Activated CD8-positive, alpha-beta T cell treated with anti-CD3 and anti-CD28 coated beads for 36 hours (primary cell): ENCODE data around the gene ZKSCAN2. TPM values are rescaled to one million over a fixed set of nuclear protein-coding genes. Genes with fewer than 3 reads are reported as not detected.

Source experiments
- ATAC-seq: fragments of 200-7000 bp; cut with Tn5 transposase; one replicate; pipeline ENCODE4 v1.10.0; 2021; ENCODE audit warnings: mild to moderate bottlenecking, moderate library complexity
- CTCF ChIA-PET: fragments of 350-600 bp; sonication (Branson Sonifier 250); formaldehyde crosslinking; loops from one replicate; lab custom pipeline; 2021; ENCODE audit warnings: antibody characterized with exemption; lab: Charles Lee
- POLR2A ChIA-PET: fragments of 350-600 bp; sonication (Branson Sonifier 250); formaldehyde crosslinking; loops from one replicate; lab custom pipeline; 2021; ENCODE audit warnings: antibody characterized with exemption; lab: Charles Lee
- DNase-seq: peaks from one replicate; pipeline ENCODE4 v3.0.0-alpha.2; 2020
- H3K27ac Mint-ChIP-seq: one replicate; pipeline ENCODE4 v1.8.0; 2021; ENCODE audit warnings: mild to moderate bottlenecking, mixed read lengths
- H3K27me3 Mint-ChIP-seq: one replicate; pipeline ENCODE4 v1.8.0; 2021; ENCODE audit warnings: mixed read lengths
- H3K36me3 Mint-ChIP-seq: one replicate; pipeline ENCODE4 v1.8.0; 2021; ENCODE audit warnings: low read depth, mixed read lengths
- H3K4me1 Mint-ChIP-seq: one replicate; pipeline ENCODE4 v1.8.0; 2021; ENCODE audit warnings: low read depth, mixed read lengths
- H3K4me3 Mint-ChIP-seq: one replicate; pipeline ENCODE4 v1.8.0; 2021; ENCODE audit warnings: mild to moderate bottlenecking, moderate library complexity, mixed read lengths
- H3K9me3 Mint-ChIP-seq: one replicate; pipeline ENCODE4 v1.8.0; 2021; ENCODE audit warnings: mixed read lengths
- intact Hi-C: fragments of 100-400 bp; cut with micrococcal nuclease; formaldehyde crosslinking; loops from one replicate; pipeline ENCODE4 v1.10.0; 2022
- total RNA-seq, 2 experiments: library from RNA; stranded (reverse); gene quantifications; one replicate each; pipeline ENCODE4 v1.2.3, GENCODE V29; 2021
- TF ChIP-seq, protein P1 (sequence below): fragments of 200-600 bp; IDR thresholded peaks from one replicate; pipeline ENCODE4 v1.8.0; 2022; ENCODE audit warnings: antibody characterized with exemption, mild to moderate bottlenecking

Gene ZKSCAN2
- total RNA-seq, 2 experiments from 2014 or later, result 3.7 to 4.0 TPM

DNA sequence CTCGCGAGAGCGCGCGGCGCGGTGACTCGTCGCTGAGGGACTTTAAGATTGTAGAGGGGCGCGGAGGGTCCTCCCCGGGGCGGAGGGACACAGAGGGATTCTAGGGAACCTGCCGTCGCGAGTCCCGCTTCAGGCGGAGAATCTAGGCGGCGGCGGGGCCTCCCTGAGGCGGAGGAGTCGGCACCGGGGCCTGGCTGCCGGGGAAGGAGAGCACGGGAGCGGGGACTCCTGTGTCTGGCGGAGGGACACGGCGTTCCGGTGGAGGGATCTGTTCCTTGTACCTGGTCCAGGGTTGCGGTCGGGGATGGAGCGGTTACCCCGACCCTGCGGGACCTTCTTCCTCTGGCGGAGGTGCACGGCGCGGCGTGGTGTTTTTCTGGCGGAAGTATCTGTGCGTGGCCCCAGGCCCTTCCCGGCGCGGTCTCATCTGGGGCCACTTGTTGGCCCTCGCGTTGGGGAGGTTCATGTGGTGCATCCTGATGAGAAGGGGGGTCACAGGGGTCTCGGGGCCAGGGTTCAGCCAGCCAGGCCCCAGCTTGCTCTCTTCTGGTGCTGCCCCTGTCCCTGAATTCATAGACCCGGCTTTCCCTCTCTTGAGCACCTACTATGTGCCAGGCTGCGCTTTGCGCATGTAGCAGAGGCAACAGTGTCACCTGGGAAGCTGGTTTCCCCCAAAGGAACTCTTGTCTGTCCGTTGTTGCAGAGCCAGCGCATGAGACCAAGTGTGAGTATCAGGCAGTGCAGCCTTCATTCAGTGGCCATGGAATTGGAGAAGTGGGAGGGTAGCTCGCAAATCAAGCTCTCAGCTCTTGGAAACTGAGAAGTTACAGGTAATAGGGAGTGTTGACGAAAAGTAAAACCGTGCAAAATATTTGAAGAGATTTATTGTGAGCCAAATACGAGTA lies 563 bp upstream of the ZKSCAN2 start:
- ATAC-seq, result peak; percentile 52
- H3K36me3 Mint-ChIP-seq, result peaks cover 46% of the 10 kb centered on the region
- ChIA-PET CTCF (interaction anchor here (1.9 to 4.5 kb wide), 3 partner anchors 18 to 33 kb away, joined by 8 to 17 read pairs (median 14); no protein-coding TSS in a partner anchor), POLR2A (interaction anchor here (0.5 to 2.0 kb wide), 16 partner anchors 9 to 1945 kb away, joined by 3 to 9 read pairs (median 4); no protein-coding TSS in a partner anchor)
- TF ChIP-seq, protein P1, sequence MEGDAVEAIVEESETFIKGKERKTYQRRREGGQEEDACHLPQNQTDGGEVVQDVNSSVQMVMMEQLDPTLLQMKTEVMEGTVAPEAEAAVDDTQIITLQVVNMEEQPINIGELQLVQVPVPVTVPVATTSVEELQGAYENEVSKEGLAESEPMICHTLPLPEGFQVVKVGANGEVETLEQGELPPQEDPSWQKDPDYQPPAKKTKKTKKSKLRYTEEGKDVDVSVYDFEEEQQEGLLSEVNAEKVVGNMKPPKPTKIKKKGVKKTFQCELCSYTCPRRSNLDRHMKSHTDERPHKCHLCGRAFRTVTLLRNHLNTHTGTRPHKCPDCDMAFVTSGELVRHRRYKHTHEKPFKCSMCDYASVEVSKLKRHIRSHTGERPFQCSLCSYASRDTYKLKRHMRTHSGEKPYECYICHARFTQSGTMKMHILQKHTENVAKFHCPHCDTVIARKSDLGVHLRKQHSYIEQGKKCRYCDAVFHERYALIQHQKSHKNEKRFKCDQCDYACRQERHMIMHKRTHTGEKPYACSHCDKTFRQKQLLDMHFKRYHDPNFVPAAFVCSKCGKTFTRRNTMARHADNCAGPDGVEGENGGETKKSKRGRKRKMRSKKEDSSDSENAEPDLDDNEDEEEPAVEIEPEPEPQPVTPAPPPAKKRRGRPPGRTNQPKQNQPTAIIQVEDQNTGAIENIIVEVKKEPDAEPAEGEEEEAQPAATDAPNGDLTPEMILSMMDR, result no peak
- intact Hi-C loops, result no loop called here
- H3K27me3 Mint-ChIP-seq, result no peaks in the 10 kb centered on the region
- peak; percentile 84 for DNase-seq
- peak overlapping the region; percentile 94 for H3K27ac Mint-ChIP-seq
- H3K9me3 Mint-ChIP-seq, result no peaks in the 10 kb centered on the region
- H3K4me3 Mint-ChIP-seq, result peak overlapping the region; percentile 99
- peaks cover 53% of the 10 kb centered on the region for H3K4me1 Mint-ChIP-seq

DNA sequence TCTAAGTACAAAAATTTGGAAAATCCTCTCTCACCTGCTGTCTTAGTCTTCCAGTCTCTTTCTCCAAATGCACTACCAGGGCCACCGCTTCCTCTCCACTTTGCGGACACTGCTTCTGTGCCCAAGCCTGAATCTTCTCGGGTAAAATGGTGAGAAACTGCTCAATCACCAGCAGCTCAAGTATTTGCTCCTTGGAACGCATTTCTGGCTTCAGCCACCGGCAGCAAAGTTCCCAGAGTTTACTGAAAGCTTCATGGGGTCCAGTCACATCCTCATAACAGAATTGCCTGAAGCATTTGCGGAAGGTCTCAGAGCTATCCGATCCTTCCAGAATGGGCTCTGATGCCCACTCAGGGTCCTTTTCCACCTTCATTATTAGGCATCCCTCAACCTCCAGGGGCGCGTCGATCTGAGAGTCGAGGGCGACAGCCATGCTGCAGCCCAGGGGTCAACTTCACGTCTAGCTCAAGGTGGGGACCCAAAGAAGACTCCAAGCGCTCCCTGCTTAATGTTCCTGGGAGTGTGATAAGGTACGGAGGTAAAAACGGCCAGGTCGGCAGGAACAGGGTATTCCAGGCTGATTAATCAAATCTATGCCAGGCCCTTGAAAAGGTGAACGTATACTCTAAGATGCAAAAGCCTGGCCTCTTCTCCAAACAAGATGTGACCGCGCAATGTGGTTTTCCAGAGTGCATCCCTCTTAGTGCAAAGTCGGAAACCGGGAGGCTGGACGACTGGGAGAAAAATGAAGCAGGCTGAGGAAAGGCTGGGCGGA lies 763 bp downstream of the ZKSCAN2 start:
- intact Hi-C loops, result no loop called here
- Mint-ChIP-seq H3K4me3 (peak overlapping the region; percentile 99), H3K4me1 (peaks cover 54% of the 10 kb centered on the region), H3K9me3 (no peaks in the 10 kb centered on the region), H3K27me3 (no peaks in the 10 kb centered on the region), H3K36me3 (peaks cover 37% of the 10 kb centered on the region), H3K27ac (peak overlapping the region; percentile 92)
- POLR2A ChIA-PET, result interaction anchor here (0.5 to 1.7 kb wide), 6 partner anchors 13 to 1947 kb away, joined by 3 to 6 read pairs (median 4); partner anchors contain the start of gene LCMT1
- TF ChIP-seq, protein P1, result no peak
- CTCF ChIA-PET, result interaction anchor here (0.9 to 1.9 kb wide), 5 partner anchors 10 to 31 kb away, joined by 3 to 8 read pairs (median 6); no protein-coding TSS in a partner anchor
- ATAC-seq (peak; percentile 3), DNase-seq (peak; percentile 32)

DNA sequence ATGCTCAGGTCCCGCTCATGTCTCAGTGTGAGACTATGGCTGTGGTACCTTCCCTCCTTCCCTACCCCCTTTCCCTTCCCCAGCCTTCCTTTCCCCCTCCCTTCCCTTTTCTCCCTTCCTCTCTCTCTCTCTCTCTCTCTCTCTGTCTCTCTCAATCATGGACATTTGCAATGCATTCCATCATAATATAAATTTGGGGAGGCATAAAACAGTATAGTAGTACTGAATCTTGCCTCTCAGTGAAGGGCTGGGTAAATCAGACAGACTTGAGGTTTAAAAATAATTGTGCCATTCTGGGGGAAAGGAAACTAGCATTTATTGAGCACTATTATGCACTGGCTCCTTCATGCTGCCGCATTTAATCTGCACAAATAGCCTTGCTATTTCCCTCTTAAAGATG lies 4.3 kb downstream of the ZKSCAN2 start:
- peaks cover 19% of the 10 kb centered on the region for H3K36me3 Mint-ChIP-seq
- intact Hi-C loops, result no loop called here
- no peak overlapping the region for H3K27ac Mint-ChIP-seq
- no peak overlapping the region for H3K4me3 Mint-ChIP-seq
- DNase-seq, result no peak
- H3K27me3 Mint-ChIP-seq, result no peaks in the 10 kb centered on the region
- ChIA-PET CTCF (no interaction called here), POLR2A (no interaction called here)
- peaks cover 22% of the 10 kb centered on the region for H3K4me1 Mint-ChIP-seq
- ATAC-seq, result no peak
- no peaks in the 10 kb centered on the region for H3K9me3 Mint-ChIP-seq
- TF ChIP-seq, protein P1, result no peak

DNA sequence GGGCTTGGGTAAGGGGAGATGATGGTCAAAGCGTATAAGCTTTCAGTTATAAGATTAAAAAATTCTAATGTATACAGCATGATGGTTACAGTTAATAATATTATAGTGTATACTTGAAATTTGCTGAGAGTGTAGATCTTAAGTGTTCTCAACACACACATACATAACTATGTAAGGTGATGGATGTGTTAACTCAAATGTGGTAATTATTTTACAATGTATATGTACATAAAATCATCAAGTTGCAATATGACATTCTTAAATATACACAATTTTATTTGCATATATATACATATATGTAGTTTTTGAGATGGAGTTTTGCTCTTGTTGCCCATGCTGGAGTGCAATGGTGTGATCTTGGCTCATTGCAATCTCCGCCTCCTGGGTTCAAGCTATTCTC lies 7.2 kb downstream of the ZKSCAN2 start:
- Mint-ChIP-seq H3K4me1 (peaks cover 8% of the 10 kb centered on the region), H3K27me3 (no peaks in the 10 kb centered on the region), H3K27ac (no peak overlapping the region), H3K9me3 (no peaks in the 10 kb centered on the region), H3K36me3 (peaks cover 35% of the 10 kb centered on the region), H3K4me3 (no peak overlapping the region)
- intact Hi-C loops, result no loop called here
- no peak for ATAC-seq
- POLR2A ChIA-PET, result no interaction called here
- CTCF ChIA-PET, result interaction anchor here (0.6 to 1.4 kb wide), 2 partner anchors 11 to 25 kb away, joined by 3 to 4 read pairs; no protein-coding TSS in a partner anchor
- no peak for DNase-seq
- TF ChIP-seq, protein P1, result no peak
